Measurements from ENCODE around the gene NRDE2.

Gene NRDE2

GRCh38 chr14:90296641-90297040, 35.1 kb downstream of the NRDE2 start:
- no peak for DNase-seq (ENCODE audit: low read depth in 2 of 2)

GRCh38 chr14:90295870-90296516, 35.7 kb downstream of the NRDE2 start:
- DNase-seq (ENCODE audit: low read depth in 2 of 2): no peak

GRCh38 chr14:90294872-90295271, 36.9 kb downstream of the NRDE2 start:
- no peak for DNase-seq (ENCODE audit: low read depth in 2 of 2)

GRCh38 chr14:90293766-90294730, 37.7 kb downstream of the NRDE2 start:
- no peak for DNase-seq (ENCODE audit: low read depth in 2 of 2)

- no peak for DNase-seq (ENCODE audit: low read depth in 2 of 2)
Observed at GRCh38 chr14:90291699-90292098, 40.0 kb downstream of the NRDE2 start.

- DNase-seq (ENCODE audit: low read depth in 2 of 2): no peak
Observed at GRCh38 chr14:90290337-90291011, 41.3 kb downstream of the NRDE2 start.

GRCh38 chr14:90288651-90289355, 42.9 kb downstream of the NRDE2 start:
- DNase-seq (ENCODE audit: low read depth in 2 of 2): no peak

GRCh38 chr14:90287791-90288190, 44.0 kb downstream of the NRDE2 start:
- DNase-seq (ENCODE audit: low read depth in 2 of 2): no peak

GRCh38 chr14:90281756-90282155, 50.0 kb downstream of the NRDE2 start:
- DNase-seq (ENCODE audit: low read depth in 2 of 2): no peak

GRCh38 chr14:90281261-90281660, 50.5 kb downstream of the NRDE2 start:
- no peak for DNase-seq (ENCODE audit: low read depth in 2 of 2)

GRCh38 chr14:90280096-90280495, 51.6 kb downstream of the NRDE2 start:
- no peak for DNase-seq (ENCODE audit: low read depth in 2 of 2)

- DNase-seq (ENCODE audit: low read depth in 2 of 2): no peak
Observed at GRCh38 chr14:90278199-90279175, 53.3 kb downstream of the NRDE2 start.

- DNase-seq (ENCODE audit: low read depth in 2 of 2): no peak
Observed at GRCh38 chr14:90277581-90278198, 54.1 kb downstream of the NRDE2 start.

- no peak for DNase-seq (ENCODE audit: low read depth in 2 of 2)
Observed at GRCh38 chr14:90276646-90277367, 54.9 kb downstream of the NRDE2 start.

- DNase-seq (ENCODE audit: low read depth in 2 of 2): peak in 1 of 2 donors; percentile 28
Observed at GRCh38 chr14:90275820-90276219, 55.9 kb downstream of the NRDE2 start.

GRCh38 chr14:90275458-90275814, 56.3 kb downstream of the NRDE2 start:
- DNase-seq (ENCODE audit: low read depth in 2 of 2): no peak

GRCh38 chr14:90274808-90275457, 56.8 kb downstream of the NRDE2 start:
- peak in 1 of 2 donors; percentile 28 for DNase-seq (ENCODE audit: low read depth in 2 of 2)

GRCh38 chr14:90274019-90274418, 57.7 kb downstream of the NRDE2 start:
- no peak for DNase-seq (ENCODE audit: low read depth in 2 of 2)

- DNase-seq (ENCODE audit: low read depth in 2 of 2): no peak
Observed at GRCh38 chr14:90273532-90273931, 58.2 kb downstream of the NRDE2 start.
